ENCODE results near the gene RPS6KA4.

RPS6KA4 gene

GRCh38 chr11:64360448-64360921, 1.5 kb downstream of the RPS6KA4 start:
- H3K4me3 ChIP-seq (ENCODE audit: low read length), result no peak overlapping the region
- no peak overlapping the region for H3K9ac ChIP-seq (ENCODE audit: low read depth, low read length)
- no peaks in the 10 kb centered on the region for H3K9me3 ChIP-seq (ENCODE audit: insufficient read depth, low read depth, low read length)
- H3K27ac ChIP-seq (ENCODE audit: low read depth, low read length), result no peak overlapping the region
- H3K4me1 ChIP-seq (ENCODE audit: insufficient read depth, low read length), result peaks cover 22% of the 10 kb centered on the region
- H3K27me3 ChIP-seq (ENCODE audit: insufficient read depth, low read length), result no peaks in the 10 kb centered on the region
- peaks cover 43% of the 10 kb centered on the region for H3K36me3 ChIP-seq (ENCODE audit: insufficient read depth, low read length)
- 90% methylated on average over 13 of the region's 13 CpGs for WGBS

- Histone ChIP-seq H3K36me3 (ENCODE audit: insufficient read depth, low read length) (peaks cover 53% of the 10 kb centered on the region), H3K4me1 (ENCODE audit: insufficient read depth, low read length) (peaks cover 18% of the 10 kb centered on the region), H3K9ac (ENCODE audit: low read depth, low read length) (no peak overlapping the region), H3K27me3 (ENCODE audit: insufficient read depth, low read length) (no peaks in the 10 kb centered on the region), H3K27ac (ENCODE audit: low read depth, low read length) (no peak overlapping the region), H3K4me3 (ENCODE audit: low read length) (no peak overlapping the region), H3K9me3 (ENCODE audit: insufficient read depth, low read depth, low read length) (no peaks in the 10 kb centered on the region)
- WGBS, result 94% methylated on average over 18 of the region's 18 CpGs
Observed at GRCh38 chr11:64361659-64362058, 2.7 kb downstream of the RPS6KA4 start.

- H3K4me3 ChIP-seq (ENCODE audit: low read length), result no peak overlapping the region
- H3K9ac ChIP-seq (ENCODE audit: low read depth, low read length), result no peak overlapping the region
- WGBS, result 94% methylated on average over 10 of the region's 10 CpGs
Observed at GRCh38 chr11:64362339-64362738, 3.4 kb downstream of the RPS6KA4 start.

DNA sequence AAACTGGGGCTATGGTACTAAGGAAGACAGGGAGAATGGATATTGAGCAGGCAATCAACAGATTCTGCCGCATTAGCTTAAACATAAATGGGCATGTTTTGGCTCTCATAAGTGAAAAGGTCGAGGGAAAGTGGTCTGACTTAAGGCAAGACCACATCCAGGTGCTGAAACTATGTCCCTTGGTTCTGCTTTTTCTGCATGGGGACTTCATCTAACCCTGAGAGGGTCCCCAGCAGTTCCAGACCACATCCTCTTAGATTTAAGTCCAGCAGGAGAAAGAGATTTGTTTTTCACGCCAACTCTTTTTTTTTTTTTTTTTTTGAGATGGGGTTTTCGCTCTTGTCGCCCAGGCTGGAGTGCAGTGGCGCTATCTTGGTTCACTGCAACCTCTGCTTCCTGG, 5.5 kb downstream of the RPS6KA4 start:
- peaks cover 4% of the 10 kb centered on the region; the same call in 1 of the 2 replicates for H3K4me1 ChIP-seq (ENCODE audit: insufficient read depth, low read length)
- 91% methylated on average over 6 of the region's 6 CpGs for WGBS
- no peaks in the 10 kb centered on the region for H3K27me3 ChIP-seq (ENCODE audit: insufficient read depth, low read length)
- peaks cover 60% of the 10 kb centered on the region for H3K36me3 ChIP-seq (ENCODE audit: insufficient read depth, low read length)
- no peaks in the 10 kb centered on the region for H3K9me3 ChIP-seq (ENCODE audit: insufficient read depth, low read depth, low read length)
- no peak overlapping the region for H3K9ac ChIP-seq (ENCODE audit: low read depth, low read length)
- no peak overlapping the region for H3K27ac ChIP-seq (ENCODE audit: low read depth, low read length)
- H3K4me3 ChIP-seq (ENCODE audit: low read length), result no peak overlapping the region

More at GRCh38 chr11:64362339-64362738, 3.4 kb downstream of the RPS6KA4 start:
- H3K4me1 ChIP-seq (ENCODE audit: insufficient read depth, low read length), result peaks cover 16% of the 10 kb centered on the region
- no peak overlapping the region for H3K27ac ChIP-seq (ENCODE audit: low read depth, low read length)
- peaks cover 55% of the 10 kb centered on the region for H3K36me3 ChIP-seq (ENCODE audit: insufficient read depth, low read length)
- no peaks in the 10 kb centered on the region for H3K27me3 ChIP-seq (ENCODE audit: insufficient read depth, low read length)
- H3K9me3 ChIP-seq (ENCODE audit: insufficient read depth, low read depth, low read length), result no peaks in the 10 kb centered on the region

DNA sequence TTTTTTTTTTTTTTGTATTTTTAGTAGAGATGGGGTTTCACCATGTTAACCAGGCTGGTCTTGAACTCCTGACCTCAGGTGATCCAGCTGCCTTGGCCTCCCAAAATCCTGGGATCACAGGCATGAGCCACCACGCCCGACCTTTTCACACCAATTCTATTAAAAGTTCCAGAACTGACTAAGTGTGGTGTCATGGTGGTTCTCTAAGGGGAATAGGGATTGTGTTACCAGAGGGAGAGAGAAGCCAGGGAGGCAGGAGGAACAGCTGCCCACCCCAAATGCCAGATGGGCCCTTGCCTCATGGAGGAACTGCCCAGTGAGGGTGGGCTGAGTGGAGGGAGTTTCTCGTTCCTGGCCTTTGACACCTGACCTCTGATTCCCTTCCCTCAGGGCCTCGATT, 5.9 kb downstream of the RPS6KA4 start:
- H3K9me3 ChIP-seq (ENCODE audit: insufficient read depth, low read depth, low read length), result no peaks in the 10 kb centered on the region
- H3K36me3 ChIP-seq (ENCODE audit: insufficient read depth, low read length), result peaks cover 63% of the 10 kb centered on the region
- H3K4me1 ChIP-seq (ENCODE audit: insufficient read depth, low read length), result 0 out of 2 replicates have a peak, but pooled peaks cover under 1% of the 10 kb centered on the region
- no peak overlapping the region for H3K4me3 ChIP-seq (ENCODE audit: low read length)
- WGBS, result 96% methylated on average over 4 of the region's 4 CpGs
- no peaks in the 10 kb centered on the region for H3K27me3 ChIP-seq (ENCODE audit: insufficient read depth, low read length)
- H3K9ac ChIP-seq (ENCODE audit: low read depth, low read length), result no peak overlapping the region
- no peak overlapping the region for H3K27ac ChIP-seq (ENCODE audit: low read depth, low read length)

- Histone ChIP-seq H3K9ac (ENCODE audit: low read depth, low read length) (no peak overlapping the region), H3K27me3 (ENCODE audit: insufficient read depth, low read length) (no peaks in the 10 kb centered on the region), H3K27ac (ENCODE audit: low read depth, low read length) (no peak overlapping the region), H3K4me1 (ENCODE audit: insufficient read depth, low read length) (no peaks in the 10 kb centered on the region), H3K4me3 (ENCODE audit: low read length) (no peak overlapping the region), H3K9me3 (ENCODE audit: insufficient read depth, low read depth, low read length) (no peaks in the 10 kb centered on the region), H3K36me3 (ENCODE audit: insufficient read depth, low read length) (peaks cover 53% of the 10 kb centered on the region)
- no CpG with 5 or more reads among the region's 1 CpG for WGBS
Observed at GRCh38 chr11:64366751-64367150, 7.8 kb downstream of the RPS6KA4 start.

DNA sequence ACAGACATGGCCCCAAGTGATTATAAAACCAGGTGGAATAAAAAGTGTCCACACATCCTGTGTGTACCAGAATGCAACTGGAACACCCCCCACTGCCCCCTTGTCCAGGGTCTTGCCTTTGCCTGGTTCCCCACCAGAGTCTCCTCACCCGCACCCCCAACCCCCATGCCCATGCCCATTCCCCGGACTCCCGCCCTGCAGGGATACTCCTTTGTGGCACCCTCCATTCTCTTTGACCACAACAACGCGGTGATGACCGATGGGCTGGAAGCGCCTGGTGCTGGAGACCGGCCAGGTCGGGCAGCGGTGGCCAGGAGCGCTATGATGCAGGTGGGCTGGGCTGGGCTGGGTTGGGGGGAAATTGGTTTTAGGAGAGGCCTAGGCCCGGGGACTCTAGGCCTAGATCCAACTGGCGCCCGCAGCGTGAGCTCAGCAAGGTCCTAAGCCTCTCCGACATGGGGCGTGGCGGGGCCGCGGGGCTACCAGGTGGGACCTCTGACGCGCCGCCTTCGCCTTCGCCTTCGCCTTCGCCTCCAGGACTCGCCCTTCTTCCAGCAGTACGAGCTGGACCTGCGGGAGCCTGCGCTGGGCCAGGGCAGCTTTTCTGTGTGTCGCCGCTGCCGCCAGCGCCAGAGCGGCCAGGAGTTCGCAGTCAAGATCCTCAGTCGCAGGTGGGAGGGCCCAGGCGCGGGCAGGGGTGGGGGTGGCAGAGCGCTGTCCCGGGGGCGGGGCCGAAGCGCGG, 9.1 kb downstream of the RPS6KA4 start:
- WGBS, result 96% methylated on average over 46 of the region's 46 CpGs
- Histone ChIP-seq H3K9ac (ENCODE audit: low read depth, low read length) (no peak overlapping the region), H3K4me1 (ENCODE audit: insufficient read depth, low read length) (no peaks in the 10 kb centered on the region), H3K4me3 (ENCODE audit: low read length) (no peak overlapping the region), H3K27ac (ENCODE audit: low read depth, low read length) (no peak overlapping the region), H3K36me3 (ENCODE audit: insufficient read depth, low read length) (peaks cover 42% of the 10 kb centered on the region), H3K9me3 (ENCODE audit: insufficient read depth, low read depth, low read length) (no peaks in the 10 kb centered on the region), H3K27me3 (ENCODE audit: insufficient read depth, low read length) (no peaks in the 10 kb centered on the region)

DNA sequence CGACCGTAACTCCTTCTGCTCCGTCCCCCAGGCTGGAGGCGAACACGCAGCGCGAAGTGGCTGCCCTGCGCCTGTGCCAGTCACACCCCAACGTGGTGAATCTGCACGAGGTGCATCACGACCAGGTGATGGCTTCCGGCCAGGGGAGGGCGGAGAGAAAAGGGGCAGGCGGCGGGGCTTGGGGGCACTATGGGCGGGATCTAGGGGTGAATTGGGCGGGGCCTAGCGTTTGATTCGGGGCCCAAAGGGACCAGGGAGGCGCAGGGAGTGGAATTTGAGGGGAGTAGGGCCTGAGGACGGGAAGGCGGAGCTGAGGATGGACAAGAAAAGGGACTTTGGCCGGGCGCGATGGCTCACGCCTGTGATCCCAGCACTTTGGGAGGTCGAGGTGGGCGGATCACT, 9.7 kb downstream of the RPS6KA4 start:
- Histone ChIP-seq H3K4me1 (ENCODE audit: insufficient read depth, low read length) (no peaks in the 10 kb centered on the region), H3K36me3 (ENCODE audit: insufficient read depth, low read length) (peaks cover 37% of the 10 kb centered on the region), H3K9ac (ENCODE audit: low read depth, low read length) (no peak overlapping the region), H3K4me3 (ENCODE audit: low read length) (no peak overlapping the region), H3K27ac (ENCODE audit: low read depth, low read length) (no peak overlapping the region), H3K27me3 (ENCODE audit: insufficient read depth, low read length) (no peaks in the 10 kb centered on the region), H3K9me3 (ENCODE audit: insufficient read depth, low read depth, low read length) (no peaks in the 10 kb centered on the region)
- WGBS, result 95% methylated on average over 28 of the region's 28 CpGs

DNA sequence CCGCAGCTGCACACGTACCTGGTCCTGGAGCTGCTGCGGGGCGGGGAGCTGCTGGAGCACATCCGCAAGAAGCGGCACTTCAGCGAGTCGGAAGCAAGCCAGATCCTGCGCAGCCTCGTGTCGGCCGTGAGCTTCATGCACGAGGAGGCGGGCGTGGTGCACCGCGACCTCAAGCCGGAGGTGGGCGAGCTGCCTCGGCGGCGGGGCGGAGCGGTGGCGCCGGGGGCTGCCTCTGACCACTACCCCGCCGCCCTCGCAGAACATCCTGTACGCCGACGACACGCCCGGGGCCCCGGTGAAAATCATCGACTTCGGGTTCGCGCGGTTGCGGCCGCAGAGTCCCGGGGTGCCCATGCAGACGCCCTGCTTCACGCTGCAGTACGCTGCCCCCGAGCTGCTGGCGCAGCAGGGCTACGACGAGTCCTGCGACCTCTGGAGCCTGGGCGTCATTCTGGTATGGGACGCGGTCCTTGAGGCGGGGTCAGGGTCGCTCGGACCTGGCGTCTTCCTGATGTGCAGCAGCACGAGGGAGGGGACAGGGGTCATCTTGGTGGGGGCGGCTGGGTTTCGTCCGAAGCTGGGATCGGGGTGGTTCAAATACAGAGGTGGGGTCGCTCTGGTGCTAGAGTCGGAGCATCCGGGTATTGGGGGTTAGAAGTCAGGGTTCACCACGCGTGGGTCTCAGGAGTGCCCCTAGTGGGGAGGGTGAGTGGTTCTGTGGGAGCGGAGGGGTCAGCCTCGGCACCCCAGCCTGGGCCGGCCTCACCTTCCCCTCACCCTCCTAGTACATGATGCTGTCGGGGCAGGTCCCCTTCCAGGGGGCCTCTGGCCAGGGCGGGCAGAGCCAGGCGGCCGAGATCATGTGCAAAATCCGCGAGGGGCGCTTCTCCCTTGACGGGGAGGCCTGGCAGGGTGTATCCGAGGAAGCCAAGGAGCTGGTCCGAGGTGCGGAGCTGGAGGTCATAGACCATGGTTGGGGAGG, 10.8 kb downstream of the RPS6KA4 start:
- no peak overlapping the region for H3K4me3 ChIP-seq (ENCODE audit: low read length)
- no peak overlapping the region for H3K27ac ChIP-seq (ENCODE audit: low read depth, low read length)
- peaks cover 29% of the 10 kb centered on the region for H3K36me3 ChIP-seq (ENCODE audit: insufficient read depth, low read length)
- H3K4me1 ChIP-seq (ENCODE audit: insufficient read depth, low read length), result no peaks in the 10 kb centered on the region
- WGBS, result 96% methylated on average over 80 of the region's 82 CpGs
- no peaks in the 10 kb centered on the region for H3K9me3 ChIP-seq (ENCODE audit: insufficient read depth, low read depth, low read length)
- no peaks in the 10 kb centered on the region for H3K27me3 ChIP-seq (ENCODE audit: insufficient read depth, low read length)
- H3K9ac ChIP-seq (ENCODE audit: low read depth, low read length), result no peak overlapping the region

- WGBS, result 89% methylated on average over 19 of the region's 22 CpGs
- Histone ChIP-seq H3K36me3 (ENCODE audit: insufficient read depth, low read length) (peaks cover 18% of the 10 kb centered on the region), H3K27me3 (ENCODE audit: insufficient read depth, low read length) (no peaks in the 10 kb centered on the region), H3K9ac (ENCODE audit: low read depth, low read length) (no peak overlapping the region), H3K4me3 (ENCODE audit: low read length) (no peak overlapping the region), H3K27ac (ENCODE audit: low read depth, low read length) (no peak overlapping the region), H3K4me1 (ENCODE audit: insufficient read depth, low read length) (no peaks in the 10 kb centered on the region), H3K9me3 (ENCODE audit: insufficient read depth, low read depth, low read length) (no peaks in the 10 kb centered on the region)
Observed at GRCh38 chr11:64371201-64371600, 12.2 kb downstream of the RPS6KA4 start.

GRCh38 chr11:64372021-64372420, 13.1 kb downstream of the RPS6KA4 start:
- Histone ChIP-seq H3K4me3 (ENCODE audit: low read length) (no peak overlapping the region), H3K27me3 (ENCODE audit: insufficient read depth, low read length) (no peaks in the 10 kb centered on the region), H3K4me1 (ENCODE audit: insufficient read depth, low read length) (no peaks in the 10 kb centered on the region), H3K27ac (ENCODE audit: low read depth, low read length) (no peak overlapping the region), H3K36me3 (ENCODE audit: insufficient read depth, low read length) (peaks cover 11% of the 10 kb centered on the region; the same call in 1 of the 2 replicates), H3K9me3 (ENCODE audit: insufficient read depth, low read depth, low read length) (no peaks in the 10 kb centered on the region), H3K9ac (ENCODE audit: low read depth, low read length) (no peak overlapping the region)
- WGBS, result 94% methylated on average over 6 of the region's 6 CpGs
